ENCODE results near the gene RASL11A.
"Not testable (repeated sequence)": the region's sequence is repeated elsewhere in the genome, so short reads cannot be mapped to it uniquely, and the experiment has no call there.

Gene RASL11A

GRCh38 chr13:27269114-27269665 lies 1.4 kb upstream of the RASL11A start:
- DNase-seq, result no peak

GRCh38 chr13:27271570-27272096 lies 1.0 kb downstream of the RASL11A start:
- DNase-seq, result no peak

- DNase-seq, result no peak
Observed at GRCh38 chr13:27273658-27274425, 3.2 kb downstream of the RASL11A start.

- no peak for DNase-seq
Observed at GRCh38 chr13:27274631-27275030, 4.0 kb downstream of the RASL11A start.

- DNase-seq, result no peak
Observed at GRCh38 chr13:27276188-27276587, 5.6 kb downstream of the RASL11A start.

GRCh38 chr13:27279506-27279905 lies 8.9 kb downstream of the RASL11A start:
- no peak for DNase-seq

- DNase-seq, result no peak
Observed at GRCh38 chr13:27280009-27280656, 9.5 kb downstream of the RASL11A start.

- no peak for DNase-seq
Observed at GRCh38 chr13:27280841-27281240, 10.2 kb downstream of the RASL11A start.

- no peak for DNase-seq
Observed at GRCh38 chr13:27281420-27281819, 10.8 kb downstream of the RASL11A start.

GRCh38 chr13:27283906-27284493 lies 13.4 kb downstream of the RASL11A start:
- peak; percentile 10 for DNase-seq

GRCh38 chr13:27288392-27288791 lies 17.8 kb downstream of the RASL11A start:
- no peak for DNase-seq

- DNase-seq, result no peak
Observed at GRCh38 chr13:27289011-27289665, 18.5 kb downstream of the RASL11A start.

- DNase-seq, result no peak
Observed at GRCh38 chr13:27290715-27291114, 20.1 kb downstream of the RASL11A start.

- DNase-seq, result not testable (repeated sequence)
Observed at GRCh38 chr13:27291967-27292366, 21.3 kb downstream of the RASL11A start.

- DNase-seq, result no peak
Observed at GRCh38 chr13:27293076-27293691, 22.6 kb downstream of the RASL11A start.

- no peak for DNase-seq
Observed at GRCh38 chr13:27293873-27294515, 23.4 kb downstream of the RASL11A start.

GRCh38 chr13:27295096-27295495 lies 24.5 kb downstream of the RASL11A start:
- DNase-seq, result no peak

GRCh38 chr13:27295660-27296059 lies 25.0 kb downstream of the RASL11A start:
- DNase-seq, result no peak

- DNase-seq, result no peak
Observed at GRCh38 chr13:27296496-27296895, 25.9 kb downstream of the RASL11A start.

- DNase-seq, result no peak
Observed at GRCh38 chr13:27298849-27299248, 28.2 kb downstream of the RASL11A start.

- DNase-seq, result not testable (repeated sequence)
Observed at GRCh38 chr13:27300406-27300805, 29.8 kb downstream of the RASL11A start.
